GM12892 (cell line): ENCODE data around the gene HNRNPUL2.

Experiments
- POLR2A ChIP-seq: IDR thresholded peaks from 2 replicates; pipeline ENCODE4 v1.6.1; 2011; ENCODE audit warnings: low read depth, low read length, control low read depth
- TAF1 ChIP-seq: IDR thresholded peaks from 2 replicates; pipeline ENCODE4 v1.6.1; 2011; ENCODE audit warnings: low read depth, mild to moderate bottlenecking, control low read depth, low read length, borderline replicate concordance

GRCh38 chr11:62712861-62713260 is 14.4 kb downstream of the HNRNPUL2 start:
- TF ChIP-seq POLR2A (no peak), TAF1 (no peak)
